ENCODE data around the gene PPP3CB.

The PPP3CB gene

DNA sequence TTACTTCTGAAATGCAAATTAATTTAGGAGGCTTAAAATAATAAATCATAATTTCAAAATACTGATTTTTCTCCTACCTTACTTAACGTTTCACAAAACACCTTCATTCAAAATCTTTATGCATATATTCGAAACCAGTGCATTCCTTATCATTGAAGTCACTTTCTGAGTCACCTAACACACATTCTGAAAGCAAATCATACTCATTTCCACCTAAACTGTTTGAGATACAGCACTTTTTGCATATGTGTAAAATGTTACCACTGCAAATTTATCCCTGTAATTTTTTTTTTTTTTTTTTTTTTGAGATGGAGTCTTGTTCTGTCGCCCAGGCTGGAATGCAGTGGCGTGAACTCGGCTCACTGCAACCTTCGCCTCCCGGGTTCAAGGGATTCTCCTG lies 15.7 kb downstream of the PPP3CB start:
- no peak for DNase-seq (ENCODE audit: low spot score)

DNA sequence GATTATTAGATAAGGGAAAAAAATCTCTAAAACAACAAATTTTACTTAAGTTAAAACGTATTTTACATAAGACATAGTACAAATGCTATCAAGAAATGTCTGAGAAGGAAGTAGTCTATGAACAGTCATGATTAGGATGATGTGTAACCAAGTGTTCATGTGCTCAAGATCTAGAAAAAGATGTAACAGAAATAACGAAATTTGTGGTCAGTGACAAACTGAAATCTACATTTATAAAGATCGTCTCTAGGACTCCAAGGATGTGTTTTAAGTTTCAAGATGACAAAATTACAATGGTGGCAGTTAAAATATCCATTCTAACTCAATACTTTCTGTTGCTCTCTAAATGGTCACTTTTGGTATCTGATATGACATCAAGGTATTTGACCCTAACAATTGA lies 17.2 kb downstream of the PPP3CB start:
- no peak for DNase-seq (ENCODE audit: low spot score)

DNA sequence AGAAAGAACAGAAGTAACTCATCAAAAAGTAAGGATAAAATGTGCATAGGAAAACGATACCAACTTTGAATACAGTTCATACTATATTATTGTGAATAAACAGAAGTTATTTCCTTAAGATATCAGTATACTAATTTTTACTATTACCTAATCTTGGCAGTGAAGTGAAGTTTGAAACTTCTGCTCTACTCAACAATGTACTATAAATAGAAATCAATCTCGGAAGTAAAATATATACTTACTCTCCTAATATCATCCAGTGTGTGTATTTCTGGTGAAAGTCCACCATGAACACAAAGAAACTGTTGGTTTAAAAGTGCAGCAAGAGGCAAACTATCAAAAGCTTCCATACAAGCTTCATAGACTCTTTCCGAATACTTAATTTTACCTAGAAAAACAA lies 24.6 kb downstream of the PPP3CB start:
- no peak for DNase-seq (ENCODE audit: low spot score)

DNA sequence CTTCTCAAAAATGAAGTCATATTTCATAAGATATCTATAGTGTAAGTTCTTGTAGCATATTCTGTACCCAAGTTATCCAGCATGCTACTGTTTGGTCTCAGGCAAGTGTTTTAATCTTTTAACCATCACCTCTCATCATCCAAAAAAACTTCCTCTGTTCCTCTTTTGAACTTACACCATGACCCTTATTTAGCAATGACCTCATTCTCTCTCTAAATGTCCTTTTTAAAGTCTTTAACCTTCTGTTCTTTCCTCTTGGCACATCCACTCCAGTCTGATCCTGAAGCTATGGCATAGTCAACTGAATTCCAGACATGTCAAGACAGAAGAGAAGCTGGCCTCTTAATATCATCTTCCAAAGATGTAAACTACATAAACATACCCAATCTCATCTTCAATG lies 26.2 kb downstream of the PPP3CB start:
- DNase-seq (ENCODE audit: low spot score), result no peak

DNA sequence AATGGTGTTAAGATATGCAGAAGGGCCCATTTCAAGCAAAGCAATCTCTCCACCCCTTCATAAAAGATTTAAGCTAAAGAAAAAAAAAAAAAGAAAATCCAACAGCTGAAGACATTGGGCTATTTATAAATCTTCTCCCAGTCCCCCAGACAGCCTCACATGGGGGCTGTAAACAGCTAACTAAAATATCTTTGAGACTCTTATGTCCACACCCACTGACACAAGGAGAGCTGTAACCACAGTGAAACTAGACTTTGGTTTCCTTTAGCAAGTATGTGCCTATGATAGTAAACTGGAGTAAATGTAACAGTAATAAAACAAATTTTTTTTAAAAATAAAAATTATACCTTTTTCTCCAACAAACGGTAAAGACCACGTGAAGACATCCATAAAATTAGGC lies 28.6 kb downstream of the PPP3CB start:
- DNase-seq (ENCODE audit: low spot score), result no peak

DNA sequence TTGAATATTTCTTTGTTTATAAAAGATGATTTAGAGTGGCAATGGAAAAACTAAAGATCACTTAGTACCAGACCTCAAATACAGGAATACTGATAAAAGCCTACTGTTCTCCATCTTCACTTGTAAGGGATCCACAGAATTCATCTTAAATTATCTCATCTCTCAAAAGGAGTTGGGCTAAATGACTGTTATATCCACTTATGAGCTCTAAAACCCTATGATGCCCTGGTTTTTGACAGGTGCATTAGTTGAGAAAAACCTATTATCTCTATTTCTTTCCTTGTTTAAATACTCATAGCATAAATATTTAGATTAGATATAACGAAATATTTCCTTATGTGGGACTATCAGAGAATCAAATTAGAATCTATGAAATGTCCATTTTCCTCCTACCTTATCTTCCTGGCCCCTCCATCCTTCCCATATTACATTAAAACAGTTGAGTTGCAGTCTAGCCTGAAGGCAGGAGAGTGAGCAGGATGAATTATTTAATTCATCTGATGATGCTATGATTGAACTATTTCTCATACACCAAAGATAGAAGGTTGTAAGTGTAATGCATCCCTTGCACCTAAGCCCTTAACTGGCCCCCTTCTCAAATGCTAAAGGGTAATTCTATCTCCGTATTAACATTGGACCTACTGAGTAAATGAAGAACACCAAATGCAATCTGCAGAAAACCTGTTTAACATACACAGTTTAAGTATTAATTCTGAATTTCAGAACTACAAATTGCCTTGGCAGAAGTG lies 29.7 kb downstream of the PPP3CB start:
- DNase-seq (ENCODE audit: low spot score), result no peak

DNA sequence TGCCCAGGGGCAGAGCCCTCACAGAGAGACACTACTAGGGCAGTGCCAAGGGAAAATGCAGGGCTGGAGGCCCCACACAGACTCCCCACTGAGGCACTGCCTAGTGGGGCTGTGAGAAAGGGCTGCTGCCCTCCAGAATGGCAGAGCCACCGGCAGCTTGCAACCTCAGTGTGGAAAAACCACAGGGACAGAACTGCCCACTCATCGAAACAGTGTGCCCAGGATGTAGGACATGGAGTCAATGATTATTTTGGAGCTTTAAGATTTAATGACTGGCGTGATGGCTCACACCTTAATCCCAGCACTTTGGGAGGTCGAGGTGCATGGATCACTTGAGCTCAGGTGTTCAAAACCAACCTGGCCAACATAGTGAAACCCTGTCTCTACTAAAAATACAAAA lies 34.9 kb downstream of the PPP3CB start:
- DNase-seq (ENCODE audit: low spot score), result no peak

DNA sequence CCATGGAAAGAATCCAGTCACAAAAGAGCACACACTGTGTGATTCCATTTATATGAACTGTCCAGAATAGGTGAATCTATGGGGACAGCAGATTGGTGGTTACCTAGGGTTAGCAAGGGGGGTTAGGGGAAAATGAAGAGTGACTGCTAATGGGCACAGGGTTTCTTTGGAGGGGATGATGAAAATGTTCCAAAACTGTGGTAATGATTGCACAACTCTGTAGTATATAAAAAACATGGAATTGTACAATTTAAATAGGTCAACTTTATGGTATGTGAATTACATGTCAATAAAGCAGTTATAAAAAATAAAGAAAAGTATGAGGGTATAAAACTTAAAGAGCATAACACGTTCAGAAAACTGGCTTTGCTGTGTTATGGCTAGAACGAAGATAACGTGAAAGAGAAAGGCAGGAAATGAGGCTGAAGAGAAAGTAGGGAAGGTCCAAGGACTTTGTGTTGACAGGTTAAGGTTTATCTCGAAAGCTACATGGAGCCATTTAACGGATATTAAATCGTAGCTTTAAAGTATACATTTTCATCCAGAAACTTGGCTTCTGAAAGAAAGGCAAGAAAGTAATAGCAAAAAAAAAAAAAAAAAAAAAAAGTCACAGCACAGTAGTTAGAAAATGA lies 36.0 kb downstream of the PPP3CB start:
- DNase-seq (ENCODE audit: low spot score), result no peak

DNA sequence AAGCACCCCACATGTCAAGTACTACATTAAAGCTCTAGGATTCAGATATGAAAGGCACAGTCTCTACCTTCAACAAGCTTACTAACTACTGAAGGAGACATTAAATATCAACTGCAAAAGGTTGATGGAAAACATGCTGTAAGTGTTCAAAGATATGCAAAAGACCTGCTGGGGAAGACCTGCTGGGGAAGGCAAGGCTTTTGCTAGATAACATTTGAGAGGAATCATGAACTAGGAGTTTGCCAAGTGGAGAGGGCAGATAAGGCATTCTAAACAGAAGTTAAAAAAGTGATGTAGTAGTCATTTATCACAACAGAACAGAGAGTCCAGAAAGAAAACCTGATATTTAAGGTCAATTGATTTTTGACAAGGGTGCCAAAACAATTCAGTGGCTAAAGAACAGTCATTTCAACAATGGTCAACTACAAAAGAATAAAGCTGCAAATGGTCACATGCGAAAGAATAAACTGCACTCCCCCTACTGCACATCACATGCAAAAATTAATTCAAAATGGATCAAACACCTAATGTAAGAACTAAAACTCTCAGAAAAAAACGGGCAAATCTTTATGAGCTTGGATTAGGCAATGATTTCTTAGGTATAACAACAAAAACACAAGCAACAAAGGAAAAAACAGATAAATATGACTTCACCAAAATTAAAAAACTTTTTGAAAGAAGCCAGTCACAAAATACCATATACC lies 39.5 kb downstream of the PPP3CB start:
- no peak for DNase-seq (ENCODE audit: low spot score)

DNA sequence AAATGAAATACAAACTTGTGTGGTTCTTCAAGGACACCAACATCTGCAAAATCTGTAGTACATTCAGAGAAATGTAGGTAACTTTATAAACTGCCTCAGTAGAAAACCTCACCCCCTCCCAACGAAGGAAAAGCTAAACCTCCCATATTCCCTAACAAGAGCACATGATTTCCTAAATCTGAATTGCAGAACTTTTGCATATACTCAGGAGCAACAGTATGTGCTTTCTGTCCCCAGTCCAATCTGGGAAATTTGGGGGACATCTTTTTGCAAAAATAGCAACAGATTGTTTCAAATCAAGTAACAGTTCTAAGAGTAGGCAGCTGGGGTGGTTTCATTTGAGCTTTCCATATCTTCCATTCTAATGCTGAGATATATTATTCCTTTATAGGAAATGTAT lies 46.7 kb downstream of the PPP3CB start:
- DNase-seq (ENCODE audit: low spot score), result no peak

DNA sequence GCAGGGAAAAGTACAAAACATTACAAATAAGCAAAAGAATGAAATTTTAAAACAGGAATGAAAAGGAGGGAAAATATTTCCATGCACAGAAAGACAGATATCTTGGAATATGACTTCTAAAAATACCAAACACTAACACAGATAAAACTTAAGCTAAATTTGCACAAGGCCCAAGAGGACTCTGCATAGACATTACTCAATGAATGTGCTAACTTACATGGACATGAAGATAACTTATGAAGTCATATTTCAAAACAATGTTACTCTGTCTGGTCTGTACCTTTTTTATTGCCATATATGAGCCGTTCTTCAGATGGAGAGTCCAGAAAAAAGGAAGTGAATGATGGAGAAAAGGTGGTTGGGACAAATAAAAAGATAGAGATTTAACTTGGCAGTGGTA lies 47.4 kb downstream of the PPP3CB start:
- no peak for DNase-seq (ENCODE audit: low spot score)

DNA sequence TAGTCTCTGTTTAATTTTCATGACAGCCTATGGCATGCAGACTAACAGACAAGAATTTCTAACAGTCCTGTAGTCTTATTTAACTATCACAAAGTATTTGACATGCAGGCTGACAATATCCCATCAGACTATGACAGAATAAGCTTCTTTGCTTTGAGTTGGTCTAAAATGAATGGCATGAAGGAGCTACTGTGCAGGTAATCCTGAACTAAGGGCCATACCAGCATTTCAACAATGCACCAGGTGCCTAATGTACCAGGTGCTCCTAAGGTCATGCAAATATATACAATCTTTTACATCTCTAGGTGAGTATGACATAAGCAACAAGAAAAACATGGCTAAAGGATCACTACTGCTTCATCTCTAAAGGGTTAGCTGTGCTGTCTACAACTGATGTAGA lies 48.9 kb downstream of the PPP3CB start:
- DNase-seq (ENCODE audit: low spot score), result no peak

DNA sequence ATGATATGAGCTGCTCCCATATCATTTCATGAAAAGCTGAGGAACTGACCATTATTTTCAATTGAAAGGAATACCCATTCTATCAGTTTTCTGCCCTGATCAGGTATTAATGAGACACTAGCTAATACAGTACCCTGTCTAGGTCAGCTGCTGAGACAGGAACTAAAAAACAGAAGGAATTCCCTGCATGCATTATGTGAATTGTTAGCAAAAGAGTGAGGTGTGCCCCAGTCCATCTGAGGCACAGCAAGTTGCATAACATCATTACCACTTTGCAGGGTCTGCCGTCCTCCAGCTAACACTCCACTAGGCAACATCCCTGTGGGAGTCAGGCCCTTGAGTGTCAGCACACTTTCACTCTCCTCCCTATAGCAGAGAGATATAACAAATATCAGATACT lies 51.4 kb downstream of the PPP3CB start:
- DNase-seq (ENCODE audit: low spot score), result no peak

DNA sequence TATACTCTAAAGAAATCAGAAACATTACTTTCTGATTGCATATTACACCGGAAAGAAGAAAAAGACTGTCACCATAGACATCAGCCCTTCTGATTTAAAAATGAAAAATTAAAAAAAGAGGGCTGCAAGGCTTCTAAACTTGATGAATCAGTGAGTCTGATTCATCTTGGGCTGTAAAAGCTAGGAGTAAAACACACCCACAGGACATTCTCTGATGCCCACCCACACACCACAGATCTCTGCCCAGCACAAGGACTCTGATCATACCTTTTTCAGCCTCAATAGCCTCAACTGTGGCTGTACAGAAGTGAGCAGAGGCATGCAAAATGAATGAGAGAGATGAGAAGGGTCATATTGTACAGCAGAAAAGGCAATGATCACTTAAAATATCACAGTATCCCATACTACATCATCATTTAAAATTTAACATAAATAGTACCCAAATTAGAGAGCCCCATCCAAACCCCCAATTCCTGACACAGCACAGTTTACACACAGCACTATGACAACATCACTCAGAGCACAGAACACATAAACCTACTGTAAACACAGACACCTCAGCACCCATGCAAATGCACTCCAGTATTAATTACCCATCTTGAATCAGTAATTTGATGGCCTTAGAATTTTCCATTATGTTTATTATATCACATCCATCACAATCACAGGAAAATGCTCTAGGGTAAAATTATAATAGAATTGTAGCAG lies 56.1 kb downstream of the PPP3CB start:
- DNase-seq (ENCODE audit: low spot score), result no peak

DNA sequence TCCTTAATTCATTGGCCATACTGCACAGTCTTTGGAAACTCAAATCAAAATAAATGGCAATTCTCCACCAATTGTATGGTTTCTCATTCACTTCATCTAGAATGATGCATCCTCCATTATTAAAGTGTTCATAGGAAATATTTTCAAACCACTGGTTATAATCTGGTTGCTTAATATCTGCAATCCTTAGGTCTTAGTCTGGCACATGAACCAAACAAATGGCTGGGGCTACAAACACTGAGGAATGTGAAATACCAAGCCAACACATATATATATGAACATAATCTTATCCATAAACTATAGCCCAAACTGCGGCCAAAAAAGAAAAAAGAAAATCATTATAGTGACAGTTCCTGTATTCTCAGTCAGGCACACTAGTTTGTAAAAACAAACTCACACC lies 56.8 kb downstream of the PPP3CB start:
- no peak for DNase-seq (ENCODE audit: low spot score)

DNA sequence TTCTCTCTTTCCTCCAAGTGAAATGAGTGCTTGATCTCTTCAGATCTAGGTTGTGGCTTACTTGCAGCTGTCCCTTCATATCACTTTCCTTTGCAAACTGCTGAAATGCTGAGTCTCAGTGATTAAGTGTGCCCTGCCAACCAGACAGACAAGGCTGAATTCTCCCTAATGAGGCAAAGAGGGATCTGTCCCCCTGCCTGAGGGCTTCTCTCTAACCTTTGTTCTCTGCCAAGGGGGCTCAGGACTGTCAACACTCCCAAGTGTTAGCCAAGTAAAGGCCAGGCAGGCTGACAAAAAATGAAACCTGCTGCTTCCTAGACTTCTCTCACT lies 62.3 kb downstream of the PPP3CB start, which contains the start of gene MSS51:
MSS51 (minus strand) TSS at position 24 of the 330 bp plus-strand sequence. CDS start 5,277 bp downstream, outside the sequence.
- DNase-seq (ENCODE audit: low spot score), result no peak

DNA sequence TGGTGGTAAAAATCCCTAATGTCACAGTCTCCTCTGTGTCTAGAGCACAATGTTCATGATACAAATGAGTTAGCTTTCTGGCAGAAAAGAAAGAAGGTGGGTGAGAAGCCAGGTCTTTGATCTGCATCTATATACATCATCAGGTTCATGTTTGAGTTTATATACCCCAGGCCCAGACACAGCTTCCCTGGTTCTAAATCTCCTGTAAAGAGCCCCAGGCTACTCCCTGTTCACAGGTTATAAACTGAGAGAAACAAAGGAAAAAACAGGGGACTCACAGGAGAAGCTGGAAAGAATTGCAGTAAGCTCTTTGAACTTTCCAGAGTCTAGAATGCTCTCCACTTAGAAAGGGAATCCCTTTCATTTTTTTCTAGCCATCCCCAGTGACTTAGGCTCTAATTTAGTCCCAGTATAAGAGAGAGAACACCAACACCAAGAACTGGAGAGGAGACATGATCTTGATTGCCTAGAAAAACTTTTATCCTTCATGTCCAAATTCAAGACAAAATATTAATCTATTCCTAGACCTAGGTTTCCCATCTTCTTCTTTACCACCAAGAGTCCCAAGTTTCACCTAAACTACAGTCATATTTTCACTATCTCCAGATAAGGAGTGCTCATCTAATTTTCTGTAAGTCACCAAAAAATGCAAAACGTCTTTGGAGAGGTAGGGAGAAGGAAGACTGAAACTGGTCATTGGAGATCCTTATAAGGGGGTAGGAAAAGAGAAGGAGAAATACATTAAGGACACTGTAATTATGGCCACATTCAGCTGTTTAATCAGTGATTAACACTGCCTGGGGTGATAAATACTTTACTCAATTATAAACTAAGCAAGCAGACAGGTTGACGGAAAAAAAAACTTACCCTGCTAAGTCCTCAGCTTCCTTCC lies 62.9 kb downstream of the PPP3CB start:
- no peak for DNase-seq (ENCODE audit: low spot score)

DNA sequence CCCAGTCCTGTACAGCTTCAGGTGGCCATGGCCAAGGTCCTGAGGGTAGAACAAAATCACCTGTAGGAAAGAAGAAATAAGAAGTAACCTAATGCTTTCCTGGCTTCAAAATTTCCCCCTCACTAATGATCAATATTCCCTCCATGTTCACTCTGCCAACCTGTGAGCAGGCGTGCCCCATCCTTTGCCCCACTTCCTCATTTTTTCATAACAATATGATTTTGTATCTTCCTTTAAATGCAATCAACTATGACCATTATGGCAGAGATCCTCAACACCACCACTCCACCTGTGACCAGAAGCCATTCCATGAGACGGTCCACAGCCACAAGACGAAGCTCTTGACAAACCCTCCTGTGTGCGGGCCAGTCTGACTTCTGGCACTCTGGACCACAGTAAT lies 69.5 kb downstream of the PPP3CB start:
- no peak for DNase-seq (ENCODE audit: low spot score)

DNA sequence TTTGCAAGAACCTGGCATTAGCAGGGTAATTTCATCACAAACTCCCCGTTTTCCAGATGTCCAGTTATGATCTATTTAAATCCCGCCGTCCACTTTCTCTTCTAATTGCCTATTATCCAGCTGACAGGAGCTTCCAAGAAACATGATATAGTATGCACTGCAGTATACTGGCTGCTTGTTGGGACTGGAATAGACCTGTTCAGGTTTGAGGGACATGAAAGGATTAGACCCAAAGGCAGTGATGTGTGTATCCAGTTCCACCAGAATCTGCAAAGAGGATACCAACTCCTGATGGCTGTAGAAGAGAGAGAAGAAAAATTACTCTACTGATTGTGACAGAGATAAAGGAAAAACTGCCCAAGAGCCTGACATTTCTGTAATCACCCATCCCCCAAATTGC lies 71.3 kb downstream of the PPP3CB start:
- no peak for DNase-seq (ENCODE audit: low spot score)

DNA sequence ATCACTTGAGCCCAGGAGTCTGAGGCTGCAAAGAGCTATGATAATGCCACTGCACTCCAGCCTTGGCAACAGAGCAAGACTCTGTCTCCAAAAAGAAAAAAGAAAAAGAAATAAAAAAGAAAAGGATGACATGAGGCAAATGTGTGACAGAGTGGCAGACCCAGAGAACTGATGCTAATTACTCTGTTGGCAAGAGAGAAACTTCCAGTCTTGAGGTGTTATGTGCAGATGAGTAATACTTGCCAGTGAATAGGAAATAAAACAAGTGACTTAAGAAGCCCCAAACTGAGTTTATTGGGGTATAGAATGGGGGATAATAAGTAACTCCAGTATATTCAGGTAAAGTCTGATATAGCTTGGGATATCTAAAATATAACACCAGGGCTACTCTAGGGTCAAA lies 72.5 kb downstream of the PPP3CB start:
- no peak for DNase-seq (ENCODE audit: low spot score)

DNA sequence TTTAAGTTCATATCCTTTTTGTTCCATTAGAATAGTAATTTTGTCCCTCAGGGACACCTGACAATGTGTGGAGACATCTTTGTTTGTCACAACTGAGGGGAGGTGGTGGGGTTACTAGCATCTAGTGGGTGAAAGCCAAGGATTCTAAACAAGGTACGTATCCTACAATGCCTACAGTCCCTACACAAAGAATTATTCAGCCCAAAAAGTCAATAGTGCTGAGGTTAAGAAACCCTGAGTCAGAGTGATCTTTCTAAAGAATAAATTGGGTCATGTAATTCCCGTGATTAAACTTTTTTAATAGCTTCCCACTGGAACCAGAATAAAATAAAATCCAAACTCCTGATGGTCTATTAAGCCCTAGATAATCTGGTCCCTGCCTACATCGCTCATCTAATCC lies 79.3 kb downstream of the PPP3CB start:
- no peak for DNase-seq (ENCODE audit: low spot score)
